Upper lobe of right lung (tissue), 1 donor: Measurements from ENCODE around the gene ZDHHC1. TPM values are rescaled to one million over a fixed set of nuclear protein-coding genes. Genes with fewer than 3 reads are reported as not detected.

Experiments used
- ATAC-seq: fragments of 200-7000 bp; cut with Tn5 transposase; one replicate; pipeline ENCODE4 v1.9.1; 2020; ENCODE audit warnings: mild to moderate bottlenecking, moderate library complexity
- DNase-seq: peaks from one replicate; pipeline ENCODE4 v3.0.0-alpha.2; 2020
- H3K27ac ChIP-seq: fragments of 200-600 bp; one replicate; pipeline ENCODE4 v1.8.0; 2022
- H3K27me3 ChIP-seq: fragments of 200-600 bp; one replicate; pipeline ENCODE4 v1.8.0; 2022; ENCODE audit warnings: mild to moderate bottlenecking
- H3K36me3 ChIP-seq: fragments of 200-600 bp; one replicate; pipeline ENCODE4 v1.8.0; 2022
- H3K4me1 ChIP-seq: fragments of 200-600 bp; one replicate; pipeline ENCODE4 v1.8.0; 2022
- H3K4me3 ChIP-seq: fragments of 200-600 bp; one replicate; pipeline ENCODE4 v1.8.0; 2022; ENCODE audit warnings: mild to moderate bottlenecking
- H3K9me3 ChIP-seq: fragments of 200-600 bp; one replicate; pipeline ENCODE4 v1.8.0; 2022
- intact Hi-C: fragments of 100-400 bp; cut with DNase I; formaldehyde crosslinking; loops from one replicate; pipeline ENCODE4 v1.11.0; 2022
- total RNA-seq: library from RNA; stranded (reverse); fragmentation: NEBNext Ultra II Directional; extraction: Animal tissue kit (Norgen Biotek cat#: 25700); gene quantifications from one replicate; pipeline ENCODE4 v1.2.1, GENCODE V29; 2021
- TF ChIP-seq, protein P1 (sequence below): fragments of 200-600 bp; IDR thresholded peaks from one replicate; pipeline ENCODE4 v1.8.0; 2022; ENCODE audit warnings: antibody characterized with exemption
- donor health status: DM: no; HTN: yes; CAD: no; lungs with severe emphysema.

The ZDHHC1 gene
- total RNA-seq, 1 donor from 2014 or later = 11.1 TPM

DNA sequence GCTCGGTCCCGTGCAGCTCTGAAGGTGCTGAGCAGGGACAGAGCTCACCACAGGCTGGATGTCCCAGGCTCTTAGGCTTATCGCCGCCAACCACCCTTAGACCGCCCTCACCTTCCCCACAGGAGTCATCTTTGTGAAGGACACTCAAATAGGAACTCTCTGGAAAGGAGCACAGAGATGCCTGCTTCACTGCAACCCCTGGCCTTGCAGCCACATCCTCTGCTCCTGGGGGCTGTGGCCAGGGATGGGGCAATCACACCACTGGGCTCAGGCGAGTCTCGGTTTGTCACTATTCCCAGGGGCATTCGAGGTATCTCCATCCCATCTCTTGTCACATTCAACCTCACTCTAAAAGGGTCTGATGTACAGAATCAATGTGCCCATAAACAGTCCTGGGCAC, 10.9 kb downstream of the ZDHHC1 start:
- Histone ChIP-seq H3K9me3 (no peaks in the 10 kb centered on the region), H3K27ac (peak overlapping the region; percentile 70), H3K4me1 (peaks cover 4% of the 10 kb centered on the region), H3K36me3 (no peaks in the 10 kb centered on the region), H3K4me3 (no peak overlapping the region), H3K27me3 (no peaks in the 10 kb centered on the region)
- DNase-seq (no peak), ATAC-seq (no peak)
- TF ChIP-seq, protein P1, sequence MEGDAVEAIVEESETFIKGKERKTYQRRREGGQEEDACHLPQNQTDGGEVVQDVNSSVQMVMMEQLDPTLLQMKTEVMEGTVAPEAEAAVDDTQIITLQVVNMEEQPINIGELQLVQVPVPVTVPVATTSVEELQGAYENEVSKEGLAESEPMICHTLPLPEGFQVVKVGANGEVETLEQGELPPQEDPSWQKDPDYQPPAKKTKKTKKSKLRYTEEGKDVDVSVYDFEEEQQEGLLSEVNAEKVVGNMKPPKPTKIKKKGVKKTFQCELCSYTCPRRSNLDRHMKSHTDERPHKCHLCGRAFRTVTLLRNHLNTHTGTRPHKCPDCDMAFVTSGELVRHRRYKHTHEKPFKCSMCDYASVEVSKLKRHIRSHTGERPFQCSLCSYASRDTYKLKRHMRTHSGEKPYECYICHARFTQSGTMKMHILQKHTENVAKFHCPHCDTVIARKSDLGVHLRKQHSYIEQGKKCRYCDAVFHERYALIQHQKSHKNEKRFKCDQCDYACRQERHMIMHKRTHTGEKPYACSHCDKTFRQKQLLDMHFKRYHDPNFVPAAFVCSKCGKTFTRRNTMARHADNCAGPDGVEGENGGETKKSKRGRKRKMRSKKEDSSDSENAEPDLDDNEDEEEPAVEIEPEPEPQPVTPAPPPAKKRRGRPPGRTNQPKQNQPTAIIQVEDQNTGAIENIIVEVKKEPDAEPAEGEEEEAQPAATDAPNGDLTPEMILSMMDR = no peak
- intact Hi-C loops = no loop called here

DNA sequence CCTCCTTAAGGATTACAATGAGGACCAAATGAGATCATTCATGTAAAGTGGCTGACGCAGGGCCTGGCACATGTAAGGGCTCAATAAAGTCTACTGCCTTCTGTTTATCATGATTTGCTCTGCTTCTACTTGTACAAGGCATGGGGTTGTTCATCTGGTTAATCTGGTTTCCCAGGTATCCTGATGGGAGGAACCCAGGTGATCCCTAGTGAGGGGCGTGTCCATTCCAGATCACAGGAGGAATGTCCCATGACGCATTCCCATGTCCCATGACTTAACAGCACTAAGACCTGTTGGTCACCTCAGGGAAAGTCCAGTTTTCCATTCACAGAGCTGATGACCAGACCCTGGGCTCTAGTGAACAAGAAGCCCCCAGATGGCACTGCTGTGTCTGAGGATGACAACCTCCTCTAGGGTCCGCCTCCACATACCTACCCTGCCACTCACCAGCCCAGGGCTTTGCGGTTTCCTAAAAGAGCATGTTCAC, 11.5 kb downstream of the ZDHHC1 start:
- Histone ChIP-seq H3K36me3 (no peaks in the 10 kb centered on the region), H3K4me1 (peaks cover 4% of the 10 kb centered on the region), H3K27me3 (no peaks in the 10 kb centered on the region), H3K27ac (peak overlapping the region; percentile 70), H3K4me3 (no peak overlapping the region), H3K9me3 (no peaks in the 10 kb centered on the region)
- intact Hi-C loops = no loop called here
- no peak for DNase-seq
- ATAC-seq = peak; percentile 88
- TF ChIP-seq, protein P1 = no peak

DNA sequence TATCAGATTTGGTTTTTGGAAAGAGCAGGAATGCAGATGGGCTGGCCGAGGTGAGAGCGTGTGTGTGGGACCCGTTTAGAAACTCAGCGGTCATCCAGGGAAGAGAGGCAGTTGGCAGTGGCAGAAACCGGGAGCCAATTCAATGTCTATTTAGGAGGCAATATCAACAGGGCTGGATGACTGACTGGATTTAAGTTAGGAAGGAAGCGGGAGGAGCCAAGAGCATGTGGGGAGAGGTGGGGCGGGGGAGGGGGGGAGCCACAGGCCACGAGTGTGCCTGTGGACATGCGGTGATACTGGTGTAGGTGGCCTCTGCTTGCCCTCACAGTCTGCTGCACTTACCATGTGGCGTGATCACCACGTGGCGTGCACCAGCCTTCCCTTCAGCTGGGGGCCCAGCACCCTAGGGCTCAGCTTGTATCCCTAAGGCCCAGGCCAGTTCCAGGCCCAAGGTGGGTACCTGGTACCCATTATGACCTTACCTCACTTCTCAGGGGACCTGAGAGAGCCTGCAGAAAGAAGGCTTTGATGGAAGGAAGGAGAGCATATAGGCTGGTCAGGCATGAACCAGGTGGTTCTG, 12.2 kb downstream of the ZDHHC1 start:
- intact Hi-C loops = no loop called here
- ATAC-seq (no peak), DNase-seq (no peak)
- peak overlapping the region; percentile 55 for H3K27ac ChIP-seq
- no peaks in the 10 kb centered on the region for H3K9me3 ChIP-seq
- H3K36me3 ChIP-seq = no peaks in the 10 kb centered on the region
- H3K4me1 ChIP-seq = peaks cover 10% of the 10 kb centered on the region
- no peaks in the 10 kb centered on the region for H3K27me3 ChIP-seq
- TF ChIP-seq, protein P1 = no peak
- no peak overlapping the region for H3K4me3 ChIP-seq

DNA sequence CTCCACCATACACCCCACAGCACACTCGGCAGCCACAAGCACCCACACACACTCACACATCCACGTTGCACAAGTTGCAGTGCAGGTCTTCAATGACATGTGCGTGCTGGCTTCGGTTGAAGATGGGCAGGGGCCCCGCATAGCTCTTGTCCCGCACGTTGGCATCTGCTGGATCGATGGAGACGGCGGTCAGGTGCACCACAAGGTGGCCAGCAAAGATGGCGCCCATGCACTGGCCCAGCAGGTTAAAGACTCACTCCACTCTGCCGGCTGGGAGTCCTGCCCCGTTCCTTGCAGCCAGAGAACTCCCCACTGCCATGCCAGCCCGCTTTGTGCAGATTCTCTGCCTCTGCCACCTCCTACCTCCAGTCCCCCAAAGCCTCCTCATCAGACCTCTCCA, 15.4 kb downstream of the ZDHHC1 start:
- Histone ChIP-seq H3K36me3 (no peaks in the 10 kb centered on the region), H3K27ac (no peak overlapping the region), H3K9me3 (no peaks in the 10 kb centered on the region), H3K4me3 (no peak overlapping the region), H3K27me3 (no peaks in the 10 kb centered on the region), H3K4me1 (peaks cover 25% of the 10 kb centered on the region)
- TF ChIP-seq, protein P1 = no peak
- intact Hi-C loops = no loop called here
- no peak for DNase-seq
- ATAC-seq = no peak

DNA sequence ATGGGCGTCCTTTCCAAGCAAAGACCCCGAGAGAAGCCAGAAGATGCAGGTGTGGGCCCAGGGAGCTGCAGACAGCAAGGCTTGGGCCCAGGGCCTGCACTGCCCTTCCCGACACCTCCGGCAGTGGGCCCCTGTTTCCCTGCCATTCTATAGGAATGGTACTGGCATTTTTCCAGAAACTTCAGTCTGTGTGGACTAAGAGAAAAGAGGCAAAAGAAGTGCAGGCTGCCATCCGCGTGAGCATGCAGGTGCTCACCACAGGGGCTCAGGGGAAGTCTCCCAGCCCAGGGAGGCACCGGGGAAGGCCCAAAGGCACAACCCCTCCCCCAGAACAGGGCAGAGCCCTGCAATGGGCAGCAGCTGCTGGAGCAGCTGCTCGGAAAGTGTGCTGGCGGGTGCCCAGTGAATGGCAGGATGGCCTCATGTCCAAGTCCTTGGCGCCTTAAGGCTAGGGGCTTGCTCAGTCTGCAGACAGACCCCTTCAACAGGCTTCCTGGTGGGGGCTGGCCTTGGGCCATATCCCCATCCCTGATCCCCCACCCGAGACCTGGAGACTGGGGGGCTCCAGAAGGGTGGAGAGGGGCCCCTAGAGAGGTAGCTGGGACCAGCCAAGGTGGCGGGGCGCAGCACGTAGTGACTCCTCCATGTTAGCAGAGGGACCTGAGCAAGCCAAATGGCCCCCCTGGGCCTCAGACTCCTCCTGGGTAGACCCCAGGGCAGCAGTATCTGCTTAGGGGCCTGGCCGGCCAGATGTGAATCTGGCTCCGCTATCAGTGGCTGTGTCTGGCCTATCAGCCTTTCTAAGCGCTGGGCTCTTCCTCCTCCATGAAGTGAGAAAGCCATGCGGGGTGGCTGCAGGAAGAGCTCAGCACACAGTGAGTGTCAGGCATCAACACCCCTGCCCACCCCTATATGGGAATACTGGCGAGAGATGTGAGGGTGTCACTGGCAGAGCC, 16.2 kb downstream of the ZDHHC1 start:
- no peak overlapping the region for H3K27ac ChIP-seq
- ATAC-seq = no peak
- H3K4me1 ChIP-seq = peaks cover 26% of the 10 kb centered on the region
- no peaks in the 10 kb centered on the region for H3K27me3 ChIP-seq
- no peak for DNase-seq
- H3K9me3 ChIP-seq = no peaks in the 10 kb centered on the region
- intact Hi-C loops = loop anchor here (10.0 kb wide), 1 partner anchor 125 kb away; the partner anchor contains the start of gene PLEKHG4
- H3K36me3 ChIP-seq = no peaks in the 10 kb centered on the region
- no peak overlapping the region for H3K4me3 ChIP-seq
- TF ChIP-seq, protein P1 = no peak
